ENCODE measurements around the gene TUBGCP3.

GRCh38 chr13:112575675-112576074 is 12.3 kb downstream of the TUBGCP3 start:
- TF ChIP-seq CTCF (conservative IDR thresholded peaks at IDR 0.05; ENCODE audit: low read depth in 2 of 2) (peak; percentile 25 to 27; a peak in 3 of 4 replicates), POLR2AphosphoS5 (IDR thresholded peaks at IDR 0.05; ENCODE audit: low read depth) (no peak), EZH2phosphoT487 (IDR thresholded peaks at IDR 0.05; ENCODE audit: unreplicated experiment) (no peak), NANOG (IDR thresholded peaks at IDR 0.05; ENCODE audit: borderline replicate concordance) (no peak), EZH2 (IDR thresholded peaks at IDR 0.05; ENCODE audit: low read depth, unreplicated experiment) (no peak), CREB1 (CRISPR knock-in tag; IDR thresholded peaks at IDR 0.05; ENCODE audit: low read depth) (no peak), JUNB (IDR thresholded peaks at IDR 0.05; ENCODE audit: unreplicated experiment) (no peak), ZNF114 (CRISPR knock-in tag; IDR thresholded peaks at IDR 0.05) (no peak), STAT1 (IDR thresholded peaks at IDR 0.05; ENCODE audit: unreplicated experiment) (no peak), ZNF331 (CRISPR knock-in tag; IDR thresholded peaks at IDR 0.05; ENCODE audit: low read depth) (no peak), ZNF462 (CRISPR knock-in tag; IDR thresholded peaks at IDR 0.05) (no peak)
- TF ChIP-seq, protein P1, sequence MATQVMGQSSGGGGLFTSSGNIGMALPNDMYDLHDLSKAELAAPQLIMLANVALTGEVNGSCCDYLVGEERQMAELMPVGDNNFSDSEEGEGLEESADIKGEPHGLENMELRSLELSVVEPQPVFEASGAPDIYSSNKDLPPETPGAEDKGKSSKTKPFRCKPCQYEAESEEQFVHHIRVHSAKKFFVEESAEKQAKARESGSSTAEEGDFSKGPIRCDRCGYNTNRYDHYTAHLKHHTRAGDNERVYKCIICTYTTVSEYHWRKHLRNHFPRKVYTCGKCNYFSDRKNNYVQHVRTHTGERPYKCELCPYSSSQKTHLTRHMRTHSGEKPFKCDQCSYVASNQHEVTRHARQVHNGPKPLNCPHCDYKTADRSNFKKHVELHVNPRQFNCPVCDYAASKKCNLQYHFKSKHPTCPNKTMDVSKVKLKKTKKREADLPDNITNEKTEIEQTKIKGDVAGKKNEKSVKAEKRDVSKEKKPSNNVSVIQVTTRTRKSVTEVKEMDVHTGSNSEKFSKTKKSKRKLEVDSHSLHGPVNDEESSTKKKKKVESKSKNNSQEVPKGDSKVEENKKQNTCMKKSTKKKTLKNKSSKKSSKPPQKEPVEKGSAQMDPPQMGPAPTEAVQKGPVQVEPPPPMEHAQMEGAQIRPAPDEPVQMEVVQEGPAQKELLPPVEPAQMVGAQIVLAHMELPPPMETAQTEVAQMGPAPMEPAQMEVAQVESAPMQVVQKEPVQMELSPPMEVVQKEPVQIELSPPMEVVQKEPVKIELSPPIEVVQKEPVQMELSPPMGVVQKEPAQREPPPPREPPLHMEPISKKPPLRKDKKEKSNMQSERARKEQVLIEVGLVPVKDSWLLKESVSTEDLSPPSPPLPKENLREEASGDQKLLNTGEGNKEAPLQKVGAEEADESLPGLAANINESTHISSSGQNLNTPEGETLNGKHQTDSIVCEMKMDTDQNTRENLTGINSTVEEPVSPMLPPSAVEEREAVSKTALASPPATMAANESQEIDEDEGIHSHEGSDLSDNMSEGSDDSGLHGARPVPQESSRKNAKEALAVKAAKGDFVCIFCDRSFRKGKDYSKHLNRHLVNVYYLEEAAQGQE (IDR thresholded peaks at IDR 0.05; ENCODE audit: unreplicated experiment), result no peak
- TF ChIP-seq, protein P2, sequence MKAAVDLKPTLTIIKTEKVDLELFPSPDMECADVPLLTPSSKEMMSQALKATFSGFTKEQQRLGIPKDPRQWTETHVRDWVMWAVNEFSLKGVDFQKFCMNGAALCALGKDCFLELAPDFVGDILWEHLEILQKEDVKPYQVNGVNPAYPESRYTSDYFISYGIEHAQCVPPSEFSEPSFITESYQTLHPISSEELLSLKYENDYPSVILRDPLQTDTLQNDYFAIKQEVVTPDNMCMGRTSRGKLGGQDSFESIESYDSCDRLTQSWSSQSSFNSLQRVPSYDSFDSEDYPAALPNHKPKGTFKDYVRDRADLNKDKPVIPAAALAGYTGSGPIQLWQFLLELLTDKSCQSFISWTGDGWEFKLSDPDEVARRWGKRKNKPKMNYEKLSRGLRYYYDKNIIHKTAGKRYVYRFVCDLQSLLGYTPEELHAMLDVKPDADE (IDR thresholded peaks at IDR 0.05), result no peak
